ENCODE measurements around the gene PDE3B.
"Not testable (repeated sequence)": the region's sequence is repeated elsewhere in the genome, so short reads cannot be mapped to it uniquely, and the experiment has no call there.

The PDE3B gene

DNA sequence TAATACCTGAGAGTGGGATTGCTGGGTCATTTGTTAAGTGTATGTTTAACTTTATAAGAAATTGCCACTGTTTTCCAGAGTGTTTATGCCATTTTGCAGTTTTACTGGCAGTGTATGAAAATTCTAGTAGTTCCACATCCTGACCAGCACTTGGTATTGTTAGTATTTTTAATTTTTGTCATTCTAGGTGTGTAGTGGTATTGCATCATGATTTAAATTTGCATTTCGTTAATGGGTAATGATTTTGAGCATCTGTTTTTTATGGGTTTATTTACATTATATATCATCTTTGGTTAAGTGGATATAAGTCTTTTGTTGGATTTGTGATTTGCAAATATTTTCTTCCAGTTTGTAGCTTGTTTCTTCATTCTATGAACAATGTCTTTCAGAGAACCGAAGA lies 34.7 kb downstream of the PDE3B start:
- DNase-seq = no peak

DNA sequence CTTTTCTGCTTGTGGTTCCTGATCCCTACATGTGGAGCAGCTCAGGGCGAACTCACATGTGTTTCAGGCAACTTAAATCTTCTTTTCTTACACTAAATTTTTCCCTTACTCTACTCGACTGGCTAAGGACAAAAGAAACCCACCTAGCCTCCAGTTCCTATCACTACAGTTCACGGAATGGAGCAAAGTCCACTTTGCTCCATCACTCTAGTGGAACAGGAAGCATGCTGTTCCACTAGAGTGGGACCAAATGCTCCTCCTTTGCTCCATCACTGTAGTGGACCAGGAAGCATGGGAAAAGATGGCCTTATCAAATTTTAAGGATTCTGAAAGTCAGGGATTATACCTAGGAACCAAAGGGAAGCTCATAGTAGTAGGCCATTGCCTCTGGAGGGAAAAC lies 36.1 kb downstream of the PDE3B start:
- no peak for DNase-seq

DNA sequence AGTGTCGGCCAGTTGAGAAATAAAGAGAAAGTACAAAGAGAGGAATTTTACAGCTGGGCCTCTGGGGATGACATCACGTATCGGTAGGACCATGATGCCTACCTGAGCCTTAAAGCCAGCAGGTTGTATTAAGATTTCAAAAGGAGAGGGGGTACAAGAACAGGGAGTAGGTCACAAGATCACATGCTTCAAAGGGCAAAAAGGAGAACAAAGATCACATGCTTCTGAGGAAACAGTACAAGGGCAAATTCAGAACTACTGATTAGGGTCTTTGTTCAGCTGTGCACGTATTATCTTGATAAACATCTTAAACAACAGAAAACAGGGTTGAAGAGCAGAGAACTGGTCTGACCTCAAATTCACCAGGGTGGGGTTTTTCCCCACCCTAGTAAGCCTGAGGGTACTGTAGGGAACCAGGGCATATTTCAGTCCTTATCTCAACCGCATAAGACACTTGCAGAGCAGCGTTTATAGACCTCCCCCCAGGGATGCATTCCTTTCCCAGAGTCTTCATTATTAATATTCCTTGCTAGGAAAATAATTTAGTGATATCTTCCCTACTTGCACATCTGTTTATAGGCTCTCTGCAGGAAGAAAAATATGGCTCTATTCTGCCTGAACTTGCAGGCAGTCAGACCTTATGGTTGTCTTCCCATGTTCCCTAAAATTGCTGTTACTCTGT lies 40.8 kb downstream of the PDE3B start:
- not testable (repeated sequence) for DNase-seq

DNA sequence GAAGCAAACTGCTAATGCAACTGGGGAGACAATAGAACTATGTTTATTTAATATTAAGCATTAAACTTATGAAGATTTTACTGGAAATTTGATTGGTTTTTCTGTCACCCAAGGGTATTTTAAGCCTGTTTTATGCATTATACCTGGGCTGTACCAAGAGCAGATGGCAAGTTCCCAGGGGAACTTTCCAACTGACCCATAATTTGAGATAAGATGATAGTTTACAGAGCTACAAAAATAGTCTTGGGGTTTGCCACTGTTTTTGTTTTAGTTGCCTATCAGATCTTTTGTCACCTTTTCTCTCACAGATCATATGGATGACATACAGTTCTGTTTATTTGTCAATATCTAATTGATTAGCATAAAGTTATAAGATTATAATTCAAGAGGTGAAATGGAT lies 43.9 kb downstream of the PDE3B start:
- DNase-seq = no peak

DNA sequence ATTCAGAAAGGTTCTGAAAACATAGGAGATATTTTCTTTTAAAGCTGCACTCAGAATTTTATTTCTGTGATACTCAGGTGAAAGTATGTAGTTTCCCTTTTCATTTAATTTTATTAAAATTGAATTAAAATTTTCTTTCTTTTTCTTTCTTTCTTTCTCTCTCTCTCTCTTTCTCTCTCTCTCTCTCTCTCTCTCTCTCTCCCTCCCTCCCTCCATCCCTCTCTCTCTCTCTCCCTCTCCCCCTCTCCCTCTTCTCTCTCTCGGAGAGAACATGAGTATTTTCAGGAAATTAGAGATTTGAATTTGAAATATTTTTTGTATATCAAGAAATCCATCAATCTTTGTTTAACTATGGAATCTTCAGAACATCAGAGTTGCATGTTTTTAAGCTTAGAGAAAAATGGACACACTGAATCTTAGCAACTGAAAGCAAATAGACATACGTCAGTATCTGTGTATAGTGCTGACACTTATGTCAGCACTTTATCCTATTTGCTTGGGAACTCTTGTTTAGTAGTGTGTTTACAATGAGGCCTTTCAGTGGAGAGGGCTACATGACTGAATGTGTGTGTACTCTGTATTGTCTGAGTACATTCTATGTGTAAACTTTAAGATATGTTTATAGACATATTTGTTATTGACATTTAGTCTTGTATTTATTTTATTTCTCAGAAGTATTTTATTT lies 44.5 kb downstream of the PDE3B start:
- no peak for DNase-seq

DNA sequence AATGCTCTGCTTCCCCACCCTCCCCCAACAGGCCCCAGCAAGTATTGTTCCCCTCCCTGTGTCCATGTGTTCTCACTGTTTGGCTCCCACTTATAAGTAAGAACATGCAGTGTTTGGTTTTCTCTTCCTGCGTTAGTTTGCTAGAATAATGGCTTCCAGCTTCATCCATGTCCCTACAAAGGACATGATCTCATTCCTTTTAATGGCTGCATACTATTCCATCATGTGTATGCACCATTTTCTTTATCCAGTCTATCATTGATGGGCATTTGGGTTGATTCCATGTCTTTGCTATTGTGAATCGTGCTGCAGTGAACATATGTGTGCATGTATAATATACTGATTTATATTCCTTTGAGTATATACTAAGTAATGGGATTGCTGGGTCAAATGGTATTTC lies 52.1 kb downstream of the PDE3B start:
- DNase-seq = not testable (repeated sequence)

DNA sequence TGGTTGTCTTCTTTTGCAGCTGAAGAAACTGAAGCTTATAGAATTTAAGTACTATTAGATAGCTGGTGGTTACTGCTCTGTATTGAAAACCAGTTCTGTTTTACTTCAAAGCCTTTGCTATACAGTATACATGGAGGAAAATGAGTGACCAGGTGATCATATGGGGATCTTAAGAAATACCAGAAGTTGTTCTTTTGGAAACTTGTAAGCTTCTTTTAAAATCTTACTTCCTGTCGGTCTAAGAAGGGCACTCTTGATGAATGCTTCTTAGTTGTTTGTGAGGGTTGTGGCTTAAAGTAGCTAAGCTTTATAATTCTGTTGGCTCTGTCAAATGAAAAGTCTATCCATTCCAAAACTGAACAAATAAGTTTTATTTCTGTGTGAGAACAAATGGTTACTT lies 55.2 kb downstream of the PDE3B start:
- DNase-seq = no peak

DNA sequence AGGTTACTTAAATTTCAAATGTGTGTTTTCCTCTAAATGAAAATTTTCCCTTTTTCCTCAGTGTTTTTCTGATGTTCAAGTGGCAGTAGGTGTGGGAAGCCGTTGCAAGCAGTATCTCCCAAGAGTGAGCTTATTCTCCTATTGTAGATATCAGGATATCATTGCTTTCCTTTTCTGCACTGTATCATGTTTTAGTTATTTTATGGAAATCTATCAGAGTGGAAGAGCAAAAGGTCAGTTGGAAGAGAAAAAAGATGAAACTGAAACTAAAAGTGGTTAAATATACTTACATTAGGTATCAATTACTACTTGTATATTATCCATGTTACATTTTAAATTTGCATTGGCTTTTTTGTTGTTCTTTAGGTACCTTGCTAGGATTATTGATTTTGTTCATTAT lies 57.0 kb downstream of the PDE3B start:
- no peak for DNase-seq

DNA sequence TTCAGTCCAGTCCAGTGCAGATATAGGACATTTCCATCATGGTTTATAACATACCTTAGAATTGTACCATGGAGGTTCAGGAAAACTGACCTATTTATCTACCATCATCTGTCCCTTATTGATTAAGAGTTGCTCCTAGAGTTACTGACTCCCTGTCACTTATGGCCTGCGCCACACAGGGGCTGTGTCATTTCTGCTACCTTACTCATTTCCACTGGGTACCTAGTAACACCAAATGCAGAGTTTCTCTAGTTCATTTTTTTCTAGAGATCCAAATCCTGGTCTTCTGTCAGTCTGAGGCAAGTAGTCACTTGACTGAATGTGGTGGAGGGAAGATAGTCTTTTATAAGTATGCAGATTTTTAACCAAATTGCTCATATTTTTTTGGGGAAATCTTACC lies 59.2 kb downstream of the PDE3B start:
- no peak for DNase-seq

DNA sequence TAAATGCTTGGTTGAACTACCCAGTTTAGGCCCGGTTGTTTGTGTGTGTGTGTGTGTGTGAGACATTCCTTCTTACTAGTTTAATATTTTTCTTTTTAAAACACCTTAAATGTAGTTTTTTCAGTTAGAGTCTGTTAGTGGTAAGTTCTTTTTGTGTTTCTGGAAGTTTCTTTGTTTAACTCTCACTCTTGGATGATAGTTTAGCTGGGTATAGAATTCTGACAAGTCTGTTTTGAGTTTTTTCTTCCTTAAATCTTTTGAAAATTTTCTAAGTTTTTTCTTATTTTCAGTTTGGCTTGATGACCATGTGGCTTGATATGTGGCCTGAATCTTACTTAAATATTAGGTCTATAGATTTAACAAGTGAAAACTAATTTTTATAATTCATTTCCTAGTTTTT lies 60.1 kb downstream of the PDE3B start:
- DNase-seq = no peak

DNA sequence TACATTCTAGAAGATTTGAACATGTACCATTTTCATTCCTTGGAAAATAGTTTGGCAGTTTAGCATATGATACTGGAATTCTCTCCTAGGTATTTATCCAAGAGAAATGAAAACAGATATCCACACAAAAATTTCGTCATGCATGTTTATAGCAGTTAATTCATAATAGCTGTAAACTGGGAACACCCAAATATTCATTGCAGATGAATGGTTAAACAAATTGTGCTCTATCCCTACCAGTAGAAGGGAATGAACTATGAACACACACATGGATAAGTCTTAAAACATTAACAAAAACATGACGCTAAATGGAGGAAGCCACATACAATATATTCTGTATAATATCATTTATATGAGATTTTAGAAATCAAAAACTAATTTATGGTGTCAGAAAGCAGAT lies 61.5 kb downstream of the PDE3B start:
- DNase-seq = no peak

DNA sequence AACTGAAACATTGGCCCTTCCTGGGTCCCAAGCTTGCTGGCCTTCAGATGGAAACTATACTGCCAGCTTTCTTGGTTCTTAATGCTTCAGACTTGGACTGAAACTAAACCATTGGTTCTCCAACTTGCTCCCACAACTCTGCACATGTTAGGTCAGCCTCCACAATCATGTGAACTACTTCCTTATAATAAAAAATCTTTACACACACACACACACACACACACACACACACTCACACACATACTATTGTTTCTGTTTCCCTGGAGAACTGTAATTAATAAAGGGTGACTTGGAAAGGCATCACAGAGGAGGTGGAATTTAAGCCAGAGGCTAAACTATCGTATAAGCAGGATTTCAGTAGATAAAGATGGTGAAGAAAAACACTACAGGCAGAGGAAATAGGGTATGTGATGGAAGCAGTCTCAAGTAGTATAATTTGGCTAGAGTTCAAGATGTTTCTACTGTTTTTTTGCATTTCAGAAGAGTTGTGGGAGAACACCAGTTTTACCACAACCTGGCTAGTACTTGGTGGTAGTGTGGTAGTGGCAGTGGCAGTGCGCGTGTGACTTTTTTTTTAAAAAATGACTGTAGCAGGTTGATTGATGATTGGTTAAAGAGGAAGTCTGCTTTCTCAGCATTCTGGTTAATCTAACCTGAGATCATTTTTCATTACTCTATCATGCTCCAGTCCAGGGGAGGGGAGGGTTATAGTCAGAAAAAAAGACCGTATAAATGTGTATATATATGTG lies 70.1 kb downstream of the PDE3B start:
- no peak for DNase-seq

DNA sequence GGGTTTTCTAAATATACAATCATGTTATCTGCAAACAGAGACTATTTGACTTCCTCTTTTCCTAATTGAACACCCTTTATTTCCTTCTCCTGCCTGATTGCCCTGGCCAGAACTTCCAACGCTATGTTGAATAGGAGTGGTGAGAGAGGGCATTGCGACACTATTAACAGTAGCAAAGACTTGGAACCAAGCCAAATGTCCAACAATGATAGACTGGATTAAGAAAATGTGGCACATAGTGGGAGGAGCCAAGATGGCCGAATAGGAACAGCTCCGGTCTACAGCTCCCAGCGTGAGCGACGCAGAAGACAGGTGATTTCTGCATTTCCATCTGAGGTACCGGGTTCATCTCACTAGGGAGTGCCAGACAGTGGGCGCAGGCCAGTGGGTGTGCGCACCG lies 72.1 kb downstream of the PDE3B start:
- DNase-seq = not testable (repeated sequence)

DNA sequence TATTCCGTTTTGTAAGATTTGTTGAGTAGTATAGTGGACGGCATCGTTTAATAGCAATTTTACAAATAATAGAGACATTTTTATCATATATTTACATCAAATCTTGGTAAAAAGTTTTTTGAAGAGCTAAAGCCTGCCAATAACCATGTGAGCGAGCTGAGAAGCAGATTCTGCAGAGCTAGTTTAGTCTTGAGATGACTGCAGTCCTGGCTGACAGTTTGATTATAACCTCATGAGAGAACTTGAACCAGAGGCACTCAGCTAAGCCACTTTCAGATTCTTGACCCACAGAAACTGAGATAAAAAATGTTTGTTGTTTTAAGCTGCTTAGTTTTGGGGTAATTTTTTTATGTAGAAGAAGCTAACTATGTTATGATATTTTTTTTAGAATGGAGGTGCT lies 78.9 kb downstream of the PDE3B start:
- DNase-seq = no peak

DNA sequence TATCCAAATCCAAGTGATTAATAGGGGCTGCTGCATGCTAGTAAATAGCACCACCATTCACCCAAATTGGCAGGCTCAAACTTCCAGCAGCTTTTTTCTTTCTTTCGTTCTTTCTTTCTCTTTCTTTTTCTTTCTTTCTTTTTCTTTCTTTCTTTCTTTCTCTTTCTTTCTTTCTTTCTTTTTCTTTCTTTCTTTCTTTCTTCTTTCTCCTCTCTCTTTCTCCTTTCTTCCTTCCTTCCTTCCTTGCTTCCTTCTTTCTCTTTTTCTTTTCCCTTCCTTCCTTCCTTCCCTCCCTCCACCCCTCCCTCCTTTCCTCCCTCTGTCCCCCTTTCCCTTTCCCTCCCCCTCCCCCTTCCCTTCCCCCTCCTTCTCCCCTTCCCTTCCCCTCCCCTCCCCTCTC lies 81.5 kb downstream of the PDE3B start:
- DNase-seq = no peak

DNA sequence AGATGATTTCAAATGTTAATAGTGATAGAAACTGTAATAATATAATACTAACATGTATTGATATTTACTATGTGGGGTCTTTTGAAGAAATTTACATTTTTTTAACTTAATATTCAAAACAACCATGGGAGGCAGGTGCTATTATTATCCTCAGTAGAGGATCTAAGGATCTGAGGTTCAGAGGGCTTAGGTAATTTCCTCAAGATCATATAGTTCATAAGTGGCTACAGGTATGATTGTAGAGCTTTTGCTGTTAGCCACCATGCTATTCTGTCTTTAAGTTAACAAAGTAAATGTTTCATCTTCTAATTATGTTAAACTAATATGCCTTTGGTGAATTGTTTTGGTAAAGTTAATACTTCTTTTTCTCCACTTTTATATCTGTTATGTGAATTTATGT lies 83.6 kb downstream of the PDE3B start:
- no peak for DNase-seq

DNA sequence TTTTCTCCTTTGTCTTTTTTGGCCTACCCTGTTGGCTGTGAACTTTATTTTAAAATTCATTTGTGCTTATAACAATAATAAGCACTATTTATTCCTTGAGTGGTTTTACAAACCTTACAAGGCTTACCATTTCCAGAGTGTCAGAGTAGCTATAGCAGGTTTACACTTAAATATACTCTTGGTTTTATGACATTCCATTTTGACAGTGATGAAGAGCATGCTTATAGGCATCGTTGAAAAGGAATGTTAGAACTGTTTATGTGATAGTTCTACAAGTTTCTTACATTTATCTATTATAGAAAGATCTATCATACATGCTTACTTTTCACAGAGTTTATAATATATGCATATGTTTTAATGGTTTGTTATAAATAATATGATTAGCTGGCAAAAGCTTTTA lies 84.1 kb downstream of the PDE3B start:
- no peak for DNase-seq

DNA sequence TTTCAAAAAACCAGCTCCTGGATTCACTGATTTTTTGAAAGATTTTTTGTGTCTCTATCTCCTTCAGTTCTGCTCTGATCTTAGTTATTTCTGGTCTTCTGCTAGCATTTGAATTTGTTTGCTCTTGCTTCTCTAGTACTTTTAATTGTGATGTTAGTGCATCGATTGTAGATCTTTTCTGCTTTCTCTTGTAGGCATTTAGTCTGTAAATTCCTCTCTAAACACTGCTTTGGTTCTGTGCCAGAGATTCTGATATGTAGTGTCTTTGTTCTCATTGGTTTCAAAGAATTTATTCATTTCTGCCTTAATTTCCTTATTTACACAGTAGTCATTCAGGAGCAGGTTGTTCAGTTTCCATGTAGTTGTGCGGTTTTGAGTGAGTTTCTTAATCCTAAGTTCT lies 96.9 kb downstream of the PDE3B start:
- not testable (repeated sequence) for DNase-seq

DNA sequence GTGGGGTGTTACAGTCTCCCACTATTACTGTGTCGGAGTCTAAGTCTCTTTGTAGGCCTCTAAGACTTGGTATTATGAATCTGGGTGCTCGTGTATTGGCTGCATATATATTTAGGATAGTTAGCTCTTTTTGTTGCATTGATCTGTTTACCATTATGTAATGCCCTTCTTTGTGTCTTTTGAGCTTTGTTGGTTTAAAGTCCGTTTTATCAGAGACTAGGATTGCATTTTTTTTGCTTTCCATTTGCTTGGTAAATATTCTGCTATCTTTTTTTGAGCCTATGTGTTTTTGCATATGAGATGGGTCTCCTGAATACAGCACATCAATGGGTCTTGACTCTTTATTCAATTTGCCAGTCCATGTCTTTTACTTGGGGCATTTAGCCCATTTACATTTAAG lies 97.6 kb downstream of the PDE3B start:
- no peak for DNase-seq

DNA sequence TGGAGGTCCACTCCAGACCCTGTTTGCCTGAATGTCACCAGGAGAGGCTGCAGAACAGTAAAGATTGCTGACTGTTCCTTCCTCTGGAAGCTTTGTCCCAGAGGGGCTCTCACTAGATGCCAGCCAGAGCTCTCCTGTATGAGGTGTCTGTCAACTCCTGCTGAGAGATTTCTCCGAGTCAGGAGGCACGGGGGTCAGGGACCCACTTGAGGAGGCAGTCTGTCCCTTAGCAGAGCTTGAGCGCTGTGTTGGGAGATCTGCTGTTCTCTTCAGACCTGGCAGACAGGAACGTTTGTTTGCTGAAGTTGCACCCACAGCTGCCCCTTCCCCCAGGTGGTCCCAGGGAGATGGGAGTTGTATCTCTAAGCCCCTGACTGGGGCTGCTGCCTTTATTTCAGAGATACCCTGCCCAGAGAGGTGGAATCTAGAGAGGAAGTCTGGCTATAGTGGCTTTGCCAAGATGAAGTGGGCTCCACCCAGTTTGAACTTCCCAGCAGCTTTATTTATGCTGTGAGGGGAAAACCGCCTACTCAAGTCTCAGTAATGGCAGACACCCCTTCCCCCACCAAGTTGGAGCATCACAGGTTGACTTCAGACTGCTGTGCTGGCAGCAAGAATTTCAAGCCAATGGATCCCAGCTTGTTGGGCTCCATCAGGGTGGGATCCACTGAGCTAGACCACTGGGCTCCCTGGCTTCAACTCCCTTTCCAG lies 99.4 kb downstream of the PDE3B start:
- no peak for DNase-seq

DNA sequence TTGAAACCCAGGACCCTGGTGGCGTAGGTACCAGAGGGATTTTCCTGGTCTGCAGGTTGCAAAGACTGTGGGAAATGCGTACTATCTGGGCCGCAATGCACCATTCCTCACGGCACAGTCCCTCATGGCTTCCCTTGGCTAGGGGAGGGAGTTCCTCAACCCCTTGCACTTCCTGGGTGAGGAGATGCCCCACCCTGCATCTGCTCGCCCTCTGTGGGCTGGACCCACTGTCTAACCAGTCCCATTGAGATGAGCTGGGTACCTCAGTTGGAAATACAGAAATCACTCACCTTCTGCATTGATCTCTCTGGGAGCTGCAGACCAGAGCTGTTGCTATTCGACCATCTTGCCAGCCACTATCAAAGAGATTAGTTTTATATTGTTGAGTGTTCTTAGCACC lies 100.1 kb downstream of the PDE3B start:
- not testable (repeated sequence) for DNase-seq

DNA sequence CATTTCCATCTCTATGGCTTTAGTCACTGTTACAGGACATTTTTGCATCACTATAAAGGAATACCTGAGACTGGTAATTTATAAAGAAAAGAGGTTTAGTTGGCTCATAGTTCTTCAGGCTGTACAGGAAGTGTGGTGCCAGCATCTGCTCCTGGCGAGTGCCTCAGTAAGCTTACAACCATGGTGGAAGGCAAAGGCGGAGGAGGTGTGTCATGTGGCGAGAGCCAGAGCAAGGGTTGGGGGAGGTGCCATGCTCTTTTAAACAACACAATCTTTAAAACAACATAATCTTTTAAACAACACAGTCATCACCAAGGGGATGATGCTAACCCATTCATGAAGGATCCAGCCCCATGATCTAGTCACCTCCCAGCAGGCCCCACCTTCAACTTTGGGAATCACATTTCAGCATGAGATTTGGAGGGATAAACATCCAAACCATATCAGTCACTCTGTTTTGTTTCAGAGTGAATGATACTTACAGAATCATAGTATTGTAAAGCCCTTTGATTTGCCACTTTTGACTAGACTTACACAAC lies 103.3 kb downstream of the PDE3B start:
- DNase-seq = no peak

DNA sequence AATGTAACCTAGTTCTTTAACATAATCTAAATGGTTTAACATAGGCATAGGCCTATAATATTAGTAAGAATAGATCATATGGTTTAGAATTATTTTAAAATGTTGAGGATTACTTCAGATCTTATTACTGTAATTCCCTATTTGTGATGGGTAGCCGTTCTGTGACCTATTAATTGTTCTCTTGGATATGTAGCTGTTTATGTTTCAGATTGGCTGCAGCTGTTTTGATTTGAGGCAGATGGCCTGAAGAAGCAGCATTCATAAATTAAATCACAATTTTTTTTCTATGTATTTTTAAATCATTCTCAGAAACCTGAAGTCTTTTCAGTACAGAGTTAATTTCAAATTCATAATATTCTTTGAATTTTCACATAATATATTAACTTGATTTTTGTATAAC lies 104.5 kb downstream of the PDE3B start:
- no peak for DNase-seq

All from SIG-M5 (cell line).